ENCODE results near the gene KRT9.
"Not testable (repeated sequence)": the region's sequence is repeated elsewhere in the genome, so short reads cannot be mapped to it uniquely, and the experiment has no call there.

GRCh38 chr17:41621435-41621817 is 49.6 kb upstream of the KRT9 start:
- TF ChIP-seq POLR2A, CTCF (IDR thresholded peaks at IDR 0.05): not testable (repeated sequence)
